IMR-90 (cell line): Measurements from ENCODE around the gene DHX29. TPM values are rescaled to one million over a fixed set of nuclear protein-coding genes. Genes with fewer than 3 reads are reported as not detected.

Experiments
- ATAC-seq: fragments of 200-7000 bp; cut with Tn5 transposase; 2 replicates; pipeline ENCODE4 v1.9.1; 2020; ENCODE audit warnings: low read depth, mild to moderate bottlenecking, moderate library complexity
- BruUV-seq: library from RNA; stranded (reverse); fragments of 400-500 nt; replicated peaks from 2 replicates; lab custom pipeline; 2021; lab: Mats Ljungman, UMichigan
- CTCF ChIA-PET: fragments of 300-600 bp; formaldehyde crosslinking; extraction: SDS; loops from one replicate; lab custom pipeline; 2021; ENCODE audit warnings: antibody characterized with exemption; lab: Yijun Ruan, JAX
- POLR2A ChIA-PET: fragments of 300-600 bp; sonication (Branson Sonifier 250); formaldehyde crosslinking; loops from one replicate; lab custom pipeline; 2022; ENCODE audit warnings: antibody characterized with exemption; ENCODE audit not compliant: unreplicated experiment; lab: Charles Lee
- DNase-seq: peaks from one replicate; pipeline ENCODE4 v3.0.0; 2013
- H2AFZ ChIP-seq: replicated peaks from 2 replicates; pipeline ENCODE3; 2013; ENCODE audit warnings: low read length, mild to moderate bottlenecking; ENCODE audit not compliant: poor library complexity
- H2AK5ac ChIP-seq: 2 replicates; pipeline ENCODE4 v1.6.1; 2013; ENCODE audit warnings: low read depth, low read length, inconsistent platforms
- H2AK9ac ChIP-seq: replicated peaks from 2 replicates; pipeline ENCODE3; 2013; ENCODE audit warnings: mild to moderate bottlenecking, low read depth, low read length, moderate library complexity; ENCODE audit not compliant: poor library complexity
- H2BK120ac ChIP-seq: 2 replicates; pipeline ENCODE4 v1.6.1; 2013; ENCODE audit warnings: low read depth, low read length, inconsistent platforms
- H2BK15ac ChIP-seq: 3 replicates; pipeline ENCODE4 v1.6.1; 2013; ENCODE audit warnings: low read depth, low read length, inconsistent platforms
- H2BK20ac ChIP-seq: 2 replicates; pipeline ENCODE4 v1.6.1; 2013; ENCODE audit warnings: low read depth, mild to moderate bottlenecking, inconsistent platforms, low read length, moderate library complexity
- H2BK5ac ChIP-seq: 2 replicates; pipeline ENCODE4 v1.6.1; 2013; ENCODE audit warnings: mild to moderate bottlenecking, low read depth, low read length, inconsistent platforms; ENCODE audit not compliant: poor library complexity, severe bottlenecking
- H3K14ac ChIP-seq: replicated peaks from 2 replicates; pipeline ENCODE4 v1.6.1; 2013; ENCODE audit warnings: low read depth, low read length, inconsistent platforms
- H3K18ac ChIP-seq: 2 replicates; pipeline ENCODE4 v1.6.1; 2013; ENCODE audit warnings: low read depth, low read length, control low read depth
- H3K23ac ChIP-seq: 2 replicates; pipeline ENCODE4 v1.6.1; 2013; ENCODE audit warnings: low read depth, low read length, inconsistent platforms
- H3K27ac ChIP-seq: 2 replicates; pipeline ENCODE4 v1.5.1; 2013; ENCODE audit warnings: mild to moderate bottlenecking, control low read depth, low read length; ENCODE audit not compliant: insufficient read depth
- H3K27me3 ChIP-seq: 2 replicates; pipeline ENCODE4 v1.6.1; 2013; ENCODE audit warnings: low read length; ENCODE audit not compliant: control insufficient read depth, insufficient read depth
- H3K36me3 ChIP-seq: 2 replicates; pipeline ENCODE4 v1.6.1; 2013; ENCODE audit warnings: low read length, mixed read lengths; ENCODE audit not compliant: control insufficient read depth, insufficient read depth
- H3K4ac ChIP-seq: 2 replicates; pipeline ENCODE4 v1.6.1; 2013; ENCODE audit warnings: low read depth, low read length, inconsistent platforms
- H3K4me1 ChIP-seq: 2 replicates; pipeline ENCODE4 v1.6.1; 2013; ENCODE audit warnings: low read length, mixed read lengths; ENCODE audit not compliant: control insufficient read depth, insufficient read depth
- H3K4me2 ChIP-seq: 2 replicates; pipeline ENCODE4 v1.6.1; 2013; ENCODE audit warnings: low read depth, mild to moderate bottlenecking, control low read depth, low read length, moderate library complexity
- H3K4me3 ChIP-seq: 2 replicates; pipeline ENCODE4 v1.5.1; 2013; ENCODE audit warnings: low read depth, mild to moderate bottlenecking, control low read depth, low read length, moderate library complexity; ENCODE audit not compliant: insufficient read depth
- H3K56ac ChIP-seq: 2 replicates; pipeline ENCODE4 v1.6.1; 2013; ENCODE audit warnings: low read length, inconsistent platforms; ENCODE audit not compliant: insufficient read depth; ENCODE audit errors: extremely low read depth
- H3K79me1 ChIP-seq, 2 experiments: 2 replicates each; pipeline ENCODE4 v1.6.1; 2013; ENCODE audit warnings: low read length in 2 of 2, inconsistent platforms in 1 of 2, low read depth in 1 of 2
- H3K9ac ChIP-seq: 2 replicates; pipeline ENCODE4 v1.6.1; 2013; ENCODE audit warnings: low read depth, low read length, control low read depth
- H3K9me1 ChIP-seq: 2 replicates; pipeline ENCODE4 v1.6.1; 2013; ENCODE audit warnings: low read length, inconsistent platforms; ENCODE audit not compliant: insufficient read depth
- H3K9me3 ChIP-seq: 2 replicates; pipeline ENCODE4 v1.6.1; 2013; ENCODE audit warnings: low read length; ENCODE audit not compliant: control insufficient read depth, insufficient read depth
- H4K20me1 ChIP-seq: 2 replicates; pipeline ENCODE4 v1.6.1; 2013; ENCODE audit warnings: low read length, inconsistent platforms; ENCODE audit not compliant: insufficient read depth
- H4K5ac ChIP-seq: 2 replicates; pipeline ENCODE4 v1.6.1; 2013; ENCODE audit warnings: mild to moderate bottlenecking, low read depth, low read length, control low read depth
- H4K8ac ChIP-seq, 2 experiments: 2 replicates each; pipeline ENCODE4 v1.6.1; 2013; ENCODE audit warnings: low read depth in 2 of 2, low read length in 2 of 2, control low read depth in 1 of 2, inconsistent platforms in 1 of 2
- H4K91ac ChIP-seq: 2 replicates; pipeline ENCODE4 v1.6.1; 2013; ENCODE audit warnings: low read depth, low read length, inconsistent platforms; ENCODE audit not compliant: insufficient read depth
- BHLHE40 ChIP-seq: fragments of 150-350 bp; IDR thresholded peaks from 2 replicates; pipeline ENCODE4 v1.6.1; 2016; ENCODE audit warnings: mild to moderate bottlenecking, low read depth, low read length
- CEBPB ChIP-seq: IDR thresholded peaks from 2 replicates; pipeline ENCODE4 v1.6.1; 2012; ENCODE audit warnings: low read depth, low read length, improper control_type of control experiment
- CHD1 ChIP-seq: IDR thresholded peaks from 2 replicates; pipeline ENCODE4 v1.6.1; 2012; ENCODE audit warnings: low read depth, low read length, improper control_type of control experiment
- MAFK ChIP-seq: IDR thresholded peaks from 2 replicates; pipeline ENCODE4 v1.6.1; 2012; ENCODE audit warnings: low read depth, low read length, improper control_type of control experiment
- NFE2L2 ChIP-seq: fragments of 150-350 bp; IDR thresholded peaks from 2 replicates; pipeline ENCODE4 v1.6.1; 2016; ENCODE audit warnings: low read depth, mild to moderate bottlenecking, low read length
- RAD21 ChIP-seq: IDR thresholded peaks from 2 replicates; pipeline ENCODE4 v1.6.1; 2012; ENCODE audit warnings: low read length, improper control_type of control experiment
- RCOR1 ChIP-seq: IDR thresholded peaks from 2 replicates; pipeline ENCODE4 v1.6.1; 2012; ENCODE audit warnings: mild to moderate bottlenecking, low read length, improper control_type of control experiment; ENCODE audit not compliant: insufficient replicate concordance
- SMC3 ChIP-seq: fragments of 150-350 bp; IDR thresholded peaks from 2 replicates; pipeline ENCODE4 v1.6.1; 2016; ENCODE audit warnings: low read depth, mild to moderate bottlenecking, antibody characterized with exemption, low read length, moderate library complexity
- WGBS, 2 experiments: methylation state at CpG; one replicate each; pipeline versions ENCODE4 v1.1.5 to v1.1.7; 2013; ENCODE audit warnings: missing lambda C conversion rate in 2 of 2; ENCODE audit not compliant: insufficient read length in 1 of 2; ENCODE audit errors: extremely low coverage in 2 of 2; 5-methylcytosine and 5-hydroxymethylcytosine counted together
- dilution Hi-C: fragments of 300-500 bp; cut with HindIII; formaldehyde crosslinking; loops from one replicate; pipeline ENCODE4 v1.14.3; 2018; ENCODE audit warnings: low sequenced_read_pairs; ENCODE audit not compliant: unreplicated experiment
- in situ Hi-C: fragments of 300-500 bp; cut with MboI; formaldehyde crosslinking; loops from 3 replicates; pipeline ENCODE4 v1.14.3; 2019; ENCODE audit warnings: low sequenced_read_pairs, inconsistent platforms, mixed read lengths
- intact Hi-C: fragments of 100-400 bp; cut with micrococcal nuclease; formaldehyde crosslinking; loops from 2 replicates; pipeline ENCODE4 v1.10.0; 2022
- polyA plus RNA-seq, 3 experiments: library from polyadenylated mRNA; depleted of rRNA; stranded (reverse); fragments of >200 nt; gene quantifications; 2 replicates each; pipeline ENCODE4 v1.2.3, GENCODE V29; 2012; ENCODE audit warnings: low replicate concordance in 1 of 3
- total RNA-seq: library from RNA; depleted of rRNA; stranded (reverse); fragments of >200 nt; gene quantifications from 2 replicates; pipeline ENCODE4 v1.2.3, GENCODE V29; 2012

The DHX29 gene
- total and polyA plus RNA-seq, 2 of the 4 experiments (the other 2 are of a cell fraction) = 9.5 to 25.6 TPM

DNA sequence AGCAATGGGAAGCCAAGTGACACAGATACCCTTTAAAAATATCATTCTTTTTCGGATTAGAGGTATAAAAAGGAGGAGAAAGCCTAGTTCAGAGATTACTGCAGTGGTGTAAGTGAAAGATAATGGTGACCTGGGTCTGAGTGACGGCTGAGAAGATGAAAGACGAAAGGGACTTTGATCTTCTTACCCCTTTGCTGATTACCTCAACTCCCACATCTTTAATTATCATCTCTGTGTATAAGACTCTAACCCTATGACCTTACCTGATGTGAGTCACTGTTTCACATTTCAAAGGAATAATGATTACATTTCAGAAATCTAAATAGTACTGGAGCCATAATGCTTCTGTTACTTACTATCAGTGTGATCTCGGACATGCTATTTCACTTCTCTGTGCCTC, 52.7 kb downstream of the DHX29 start:
- no peak overlapping the region for H4K91ac ChIP-seq
- intact Hi-C loops = loop anchor here (5.0 kb wide), 2 partner anchors 37 to 83 kb away; partner anchors contain the start of gene CDC20B
- dilution Hi-C loops = no loop called here
- no peaks in the 10 kb centered on the region for H3K9me1 ChIP-seq
- POLR2A ChIA-PET = no interaction called here
- no peak overlapping the region for H3K18ac ChIP-seq
- no peak overlapping the region for H3K56ac ChIP-seq
- no peak overlapping the region for H2BK120ac ChIP-seq
- TF ChIP-seq SMC3 = no peak
- no peak for TF ChIP-seq RCOR1
- TF ChIP-seq RAD21 = no peak
- TF ChIP-seq BHLHE40 = no peak
- TF ChIP-seq MAFK = no peak
- TF ChIP-seq NFE2L2 = no peak
- no peak for TF ChIP-seq CHD1
- TF ChIP-seq CEBPB = no peak
- H3K27me3 ChIP-seq = no peaks in the 10 kb centered on the region
- H3K9me3 ChIP-seq = no peaks in the 10 kb centered on the region
- H3K36me3 ChIP-seq = peaks cover 20% of the 10 kb centered on the region
- no peak overlapping the region for H3K14ac ChIP-seq
- no peak for ATAC-seq
- no peak overlapping the region for H2AK5ac ChIP-seq
- no peaks in the 10 kb centered on the region for H3K4me1 ChIP-seq
- no peak for DNase-seq
- H3K9ac ChIP-seq = no peak overlapping the region
- H3K79me1 ChIP-seq = no peaks in the 10 kb centered on the region
- CTCF ChIA-PET = interaction anchor here (0.6 kb wide), 1 partner anchor 113 kb away, joined by 3 read pairs; no protein-coding TSS in a partner anchor
- no peak overlapping the region for H2BK5ac ChIP-seq
- no CpG with 5 or more reads among the region's 4 CpGs for WGBS, 2 experiments
- H4K8ac ChIP-seq = no peak overlapping the region
- in situ Hi-C loops = no loop called here
- H4K20me1 ChIP-seq = no peaks in the 10 kb centered on the region
- H3K4me3 ChIP-seq = no peak overlapping the region
- H3K23ac ChIP-seq = no peak overlapping the region
- H2AFZ ChIP-seq = no peak overlapping the region
- no peak overlapping the region for H2BK20ac ChIP-seq
- H3K4ac ChIP-seq = no peak overlapping the region
- no peak overlapping the region for H3K27ac ChIP-seq
- no peak overlapping the region for H3K4me2 ChIP-seq
- H2AK9ac ChIP-seq = no peak overlapping the region
- no peak overlapping the region for H4K5ac ChIP-seq
- no peak overlapping the region for H2BK15ac ChIP-seq
- BruUV-seq = no TSS peak
